Endodermal cell (in vitro differentiated cells): ENCODE results near the gene C1QL1. TPM values are rescaled to one million over a fixed set of nuclear protein-coding genes. Genes with fewer than 3 reads are reported as not detected.
A peak's percentile ranks its signal among the peaks of the same experiment; 100 is the strongest.

Source experiments
- DNase-seq: peaks from one replicate; pipeline ENCODE4 v3.0.0-alpha.2; 2017
- H3K27ac ChIP-seq: 2 replicates; pipeline ENCODE4 v1.5.1; 2013; ENCODE audit warnings: mild to moderate bottlenecking, low read depth, low read length, moderate library complexity
- H3K27me3 ChIP-seq: 2 replicates; pipeline ENCODE4 v1.6.1; 2013; ENCODE audit warnings: mild to moderate bottlenecking, low read length, moderate library complexity; ENCODE audit not compliant: insufficient read depth, control insufficient read depth, poor library complexity, severe bottlenecking
- H3K36me3 ChIP-seq: 2 replicates; pipeline ENCODE4 v1.7.0; 2013; ENCODE audit warnings: mild to moderate bottlenecking, low read length, moderate library complexity; ENCODE audit not compliant: control insufficient read depth, insufficient read depth
- H3K4me1 ChIP-seq: one replicate; pipeline ENCODE4 v1.7.0; 2013; ENCODE audit warnings: low read length; ENCODE audit not compliant: control insufficient read depth, insufficient read depth
- H3K4me3 ChIP-seq: 2 replicates; pipeline ENCODE4 v1.5.1; 2013; ENCODE audit warnings: mild to moderate bottlenecking, low read length, moderate library complexity
- H3K9ac ChIP-seq: 2 replicates; pipeline ENCODE4 v1.6.1; 2013; ENCODE audit warnings: mild to moderate bottlenecking, low read length, moderate library complexity; ENCODE audit not compliant: poor library complexity, severe bottlenecking; ENCODE audit errors: extremely low read depth
- H3K9me3 ChIP-seq: 2 replicates; pipeline ENCODE4 v1.6.1; 2013; ENCODE audit warnings: mild to moderate bottlenecking, low read length, moderate library complexity; ENCODE audit not compliant: control insufficient read depth
- H3K27ac Mint-ChIP-seq: 2 replicates; pipeline ENCODE4 v1.8.0; 2020; ENCODE audit warnings: mixed read lengths
- H3K27me3 Mint-ChIP-seq: 2 replicates; pipeline ENCODE4 v1.8.0; 2021; ENCODE audit warnings: mild to moderate bottlenecking, mixed read lengths; ENCODE audit not compliant: insufficient read depth
- H3K36me3 Mint-ChIP-seq: 2 replicates; pipeline ENCODE4 v1.8.0; 2020; ENCODE audit warnings: low read depth, mixed read lengths
- H3K4me1 Mint-ChIP-seq: 2 replicates; pipeline ENCODE4 v1.8.0; 2020; ENCODE audit warnings: mixed read lengths
- H3K4me3 Mint-ChIP-seq: 2 replicates; pipeline ENCODE4 v1.8.0; 2020; ENCODE audit warnings: mild to moderate bottlenecking, moderate library complexity, mixed read lengths
- H3K9me3 Mint-ChIP-seq: 2 replicates; pipeline ENCODE4 v1.8.0; 2020; ENCODE audit warnings: mild to moderate bottlenecking, mixed read lengths
- WGBS, 2 experiments: methylation state at CpG; one replicate each; pipeline versions ENCODE4 v1.1.5 to v1.1.7; 2013; ENCODE audit warnings: missing lambda C conversion rate in 2 of 2, mixed read lengths in 1 of 2; ENCODE audit not compliant: insufficient coverage in 1 of 2, insufficient read length in 1 of 2; 5-methylcytosine and 5-hydroxymethylcytosine counted together
- total RNA-seq, 2 donors: library from RNA; stranded (reverse); fragmentation: NEBNext Ultra II Directional in 1 of 2; extraction: Animal tissue kit (Norgen Biotek cat#: 25700) in 1 of 2; gene quantifications; 2 replicates in 1 of 2; 3 replicates in 1 of 2; pipeline ENCODE4 v1.2.1, GENCODE V29; 2021
- TF ChIP-seq, protein P1 (sequence below): fragments of 200-600 bp; sonication (generic); conservative IDR thresholded peaks from 2 replicates; pipeline ENCODE4 v1.5.0; 2021; ENCODE audit warnings: antibody characterized with exemption, mild to moderate bottlenecking

C1QL1 gene
- total RNA-seq, 2 donors from 2014 or later = 1.4 to 2.7 TPM

DNA sequence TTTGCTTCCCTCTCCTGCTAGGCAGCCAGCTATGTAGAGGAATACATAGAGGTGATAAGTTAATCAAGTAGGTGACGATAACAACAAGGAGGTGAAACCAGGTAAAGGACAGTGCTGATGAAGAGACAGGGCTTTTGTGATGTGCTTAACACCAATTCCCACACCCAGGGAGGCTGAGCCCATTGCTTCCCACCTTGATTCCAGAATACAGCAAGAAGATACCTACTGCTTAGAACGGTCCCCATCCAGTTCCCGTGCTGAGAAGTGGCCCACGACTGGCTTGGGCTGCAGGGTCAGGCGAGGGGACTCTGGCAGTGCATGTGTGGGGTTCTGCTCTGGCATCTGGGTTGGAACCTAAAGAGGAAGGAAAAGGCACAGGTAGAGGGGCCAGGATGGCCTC lies 36.7 kb downstream of the C1QL1 start:
- peaks cover 60% of the 10 kb centered on the region for H3K36me3 Mint-ChIP-seq

DNA sequence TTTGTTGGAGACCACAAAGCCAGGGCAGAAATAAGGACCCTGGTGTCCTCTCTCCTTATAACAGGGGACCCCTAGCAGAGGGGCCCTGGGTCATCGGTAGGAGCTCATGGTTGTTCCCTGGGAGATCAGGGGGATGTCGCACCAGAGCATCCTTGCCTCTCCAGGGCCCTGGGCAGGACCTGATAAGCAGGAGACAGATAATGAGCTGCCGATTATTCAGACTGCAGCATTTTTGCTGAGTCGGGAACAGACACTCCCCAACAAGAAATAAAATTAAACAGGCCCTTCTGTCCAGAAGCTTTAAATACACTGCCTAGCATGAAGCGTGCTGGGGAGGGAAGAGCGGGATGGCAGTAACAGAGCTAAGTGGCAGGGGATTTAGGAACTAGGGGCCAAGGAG lies 37.4 kb downstream of the C1QL1 start:
- peaks cover 65% of the 10 kb centered on the region for H3K36me3 Mint-ChIP-seq
- 93 to 100% methylated on average over 4 to 6 of the region's 6 CpGs for WGBS, 2 experiments
- no peaks in the 10 kb centered on the region for H3K9me3 Mint-ChIP-seq

More for the DNA sequence above, 36.7 kb downstream of the C1QL1 start:
- Histone ChIP-seq H3K9me3 (no peaks in the 10 kb centered on the region), H3K27me3 (no peaks in the 10 kb centered on the region), H3K27ac (no peak overlapping the region), H3K9ac (no peak overlapping the region), H3K4me3 (no peak overlapping the region), H3K4me1 (no peaks in the 10 kb centered on the region), H3K36me3 (peaks cover 77% of the 10 kb centered on the region)
- Mint-ChIP-seq H3K9me3 (no peaks in the 10 kb centered on the region), H3K27me3 (no peaks in the 10 kb centered on the region), H3K27ac (peak overlapping the region; percentile 20), H3K4me3 (no peak overlapping the region), H3K4me1 (peaks cover 9% of the 10 kb centered on the region)
- whole genome bisulfite sequencing, 2 experiments = 93 to 100% methylated on average over 3 to 5 of the region's 5 CpGs
- peak; percentile 60 for DNase-seq
- TF ChIP-seq, protein P1, sequence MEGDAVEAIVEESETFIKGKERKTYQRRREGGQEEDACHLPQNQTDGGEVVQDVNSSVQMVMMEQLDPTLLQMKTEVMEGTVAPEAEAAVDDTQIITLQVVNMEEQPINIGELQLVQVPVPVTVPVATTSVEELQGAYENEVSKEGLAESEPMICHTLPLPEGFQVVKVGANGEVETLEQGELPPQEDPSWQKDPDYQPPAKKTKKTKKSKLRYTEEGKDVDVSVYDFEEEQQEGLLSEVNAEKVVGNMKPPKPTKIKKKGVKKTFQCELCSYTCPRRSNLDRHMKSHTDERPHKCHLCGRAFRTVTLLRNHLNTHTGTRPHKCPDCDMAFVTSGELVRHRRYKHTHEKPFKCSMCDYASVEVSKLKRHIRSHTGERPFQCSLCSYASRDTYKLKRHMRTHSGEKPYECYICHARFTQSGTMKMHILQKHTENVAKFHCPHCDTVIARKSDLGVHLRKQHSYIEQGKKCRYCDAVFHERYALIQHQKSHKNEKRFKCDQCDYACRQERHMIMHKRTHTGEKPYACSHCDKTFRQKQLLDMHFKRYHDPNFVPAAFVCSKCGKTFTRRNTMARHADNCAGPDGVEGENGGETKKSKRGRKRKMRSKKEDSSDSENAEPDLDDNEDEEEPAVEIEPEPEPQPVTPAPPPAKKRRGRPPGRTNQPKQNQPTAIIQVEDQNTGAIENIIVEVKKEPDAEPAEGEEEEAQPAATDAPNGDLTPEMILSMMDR = no peak

DNA sequence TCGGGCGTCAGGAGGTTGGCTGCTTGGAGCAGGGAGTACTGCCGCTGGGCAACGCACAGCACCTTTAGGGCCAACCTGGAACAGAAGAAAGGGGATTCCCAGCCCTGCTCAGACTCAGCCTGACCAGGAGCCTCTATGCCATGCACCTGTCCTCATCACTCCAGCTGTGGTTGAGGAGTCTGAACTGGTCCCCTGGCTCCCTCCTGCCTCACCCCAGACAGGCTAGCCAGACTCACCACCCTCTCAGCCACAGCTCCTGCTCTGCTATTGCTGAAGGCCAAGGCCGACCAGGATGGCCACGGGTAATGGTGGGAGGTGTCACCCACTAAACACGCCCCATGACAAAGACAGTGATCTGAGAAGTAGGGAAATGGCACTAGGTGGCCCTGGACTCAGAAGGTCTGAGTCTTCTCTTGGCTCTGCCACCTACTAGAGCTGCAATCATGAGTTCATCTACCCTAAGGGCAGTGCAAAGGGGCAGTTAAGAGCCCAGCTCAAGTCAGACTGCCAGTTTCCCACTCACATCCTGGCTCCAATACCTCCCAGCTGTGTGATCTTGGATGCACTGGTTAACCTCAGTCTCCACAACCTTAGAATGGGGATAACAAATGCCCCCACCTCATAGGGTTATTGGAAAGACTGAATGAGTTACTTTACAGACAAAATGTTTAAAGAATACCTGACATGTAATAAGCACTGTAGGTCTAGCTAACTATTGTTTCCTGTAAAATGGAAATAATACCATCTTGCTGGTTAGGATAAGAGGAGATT lies 39.0 kb downstream of the C1QL1 start:
- TF ChIP-seq, protein P1 = no peak
- Mint-ChIP-seq H3K36me3 (peaks cover 61% of the 10 kb centered on the region), H3K4me1 (peaks cover 9% of the 10 kb centered on the region), H3K27me3 (no peaks in the 10 kb centered on the region), H3K4me3 (no peak overlapping the region), H3K27ac (no peak overlapping the region), H3K9me3 (no peaks in the 10 kb centered on the region)
- no peak overlapping the region for H3K4me3 ChIP-seq
- 97 to 98% methylated on average over 5 to 7 of the region's 7 CpGs for WGBS, 2 experiments
- H3K27ac ChIP-seq = no peak overlapping the region
- H3K27me3 ChIP-seq = no peaks in the 10 kb centered on the region
- H3K36me3 ChIP-seq = peaks cover 65% of the 10 kb centered on the region
- peak; percentile 45 for DNase-seq
- no peak overlapping the region for H3K9ac ChIP-seq
- no peaks in the 10 kb centered on the region for H3K4me1 ChIP-seq
- H3K9me3 ChIP-seq = no peaks in the 10 kb centered on the region

More for the DNA sequence above, 37.4 kb downstream of the C1QL1 start:
- no peak overlapping the region for H3K9ac ChIP-seq
- no peaks in the 10 kb centered on the region for H3K9me3 ChIP-seq
- H3K4me1 ChIP-seq = no peaks in the 10 kb centered on the region
- peaks cover 77% of the 10 kb centered on the region for H3K36me3 ChIP-seq
- H3K4me1 Mint-ChIP-seq = peaks cover 9% of the 10 kb centered on the region
- H3K4me3 Mint-ChIP-seq = no peak overlapping the region
- no peaks in the 10 kb centered on the region for H3K27me3 Mint-ChIP-seq
- no peak overlapping the region for H3K27ac ChIP-seq
- no peaks in the 10 kb centered on the region for H3K27me3 ChIP-seq
- TF ChIP-seq, protein P1 = no peak
- H3K4me3 ChIP-seq = no peak overlapping the region
- no peak overlapping the region for H3K27ac Mint-ChIP-seq
- DNase-seq = peak; percentile 38
